IMR-90 (cell line): ENCODE measurements around the gene RNF145.

Experiments used
- SMC3 ChIP-seq: fragments of 150-350 bp; IDR thresholded peaks from 2 replicates; pipeline ENCODE4 v1.6.1; 2016; ENCODE audit warnings: low read depth, mild to moderate bottlenecking, antibody characterized with exemption, low read length, moderate library complexity
- TF ChIP-seq, protein P1 (sequence below): conservative IDR thresholded peaks from 2 replicates; pipeline ENCODE4 v1.5.1; 2012; ENCODE audit warnings: mild to moderate bottlenecking, low read depth, low read length, improper control_type of control experiment

DNA sequence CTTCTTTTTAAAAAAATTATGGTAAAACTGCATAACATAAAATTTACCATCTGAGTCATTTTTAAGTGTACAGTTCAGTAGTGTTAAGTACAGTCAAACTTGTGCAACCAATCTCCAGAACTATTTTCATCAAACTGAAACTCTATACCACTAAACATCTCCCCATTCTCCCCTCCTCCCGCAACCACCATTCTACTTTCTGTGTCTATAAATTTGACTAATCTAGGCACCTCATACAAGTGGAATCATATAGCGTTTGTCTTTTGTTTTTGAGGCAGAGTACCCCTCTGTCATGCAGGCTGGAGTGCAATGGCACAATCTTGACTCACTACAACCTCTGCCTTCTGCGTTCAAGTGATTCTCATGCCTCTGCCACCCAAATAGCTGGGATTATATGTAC, 85.7 kb downstream of the RNF145 start:
- TF ChIP-seq, protein P1, sequence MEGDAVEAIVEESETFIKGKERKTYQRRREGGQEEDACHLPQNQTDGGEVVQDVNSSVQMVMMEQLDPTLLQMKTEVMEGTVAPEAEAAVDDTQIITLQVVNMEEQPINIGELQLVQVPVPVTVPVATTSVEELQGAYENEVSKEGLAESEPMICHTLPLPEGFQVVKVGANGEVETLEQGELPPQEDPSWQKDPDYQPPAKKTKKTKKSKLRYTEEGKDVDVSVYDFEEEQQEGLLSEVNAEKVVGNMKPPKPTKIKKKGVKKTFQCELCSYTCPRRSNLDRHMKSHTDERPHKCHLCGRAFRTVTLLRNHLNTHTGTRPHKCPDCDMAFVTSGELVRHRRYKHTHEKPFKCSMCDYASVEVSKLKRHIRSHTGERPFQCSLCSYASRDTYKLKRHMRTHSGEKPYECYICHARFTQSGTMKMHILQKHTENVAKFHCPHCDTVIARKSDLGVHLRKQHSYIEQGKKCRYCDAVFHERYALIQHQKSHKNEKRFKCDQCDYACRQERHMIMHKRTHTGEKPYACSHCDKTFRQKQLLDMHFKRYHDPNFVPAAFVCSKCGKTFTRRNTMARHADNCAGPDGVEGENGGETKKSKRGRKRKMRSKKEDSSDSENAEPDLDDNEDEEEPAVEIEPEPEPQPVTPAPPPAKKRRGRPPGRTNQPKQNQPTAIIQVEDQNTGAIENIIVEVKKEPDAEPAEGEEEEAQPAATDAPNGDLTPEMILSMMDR = no peak
- no peak for TF ChIP-seq SMC3
